Stromal cell of bone marrow (primary cell): ENCODE data around the gene C7orf33.
A peak's percentile ranks its signal among the peaks of the same experiment; 100 is the strongest.

ENCODE experiments used
- DNase-seq: peaks from one replicate; pipeline ENCODE4 v3.0.0-alpha.2; 2012; ENCODE audit warnings: low read depth

Gene C7orf33

GRCh38 chr7:148628011-148628410, 37.4 kb downstream of the C7orf33 start:
- DNase-seq = no peak

- no peak for DNase-seq
Observed at GRCh38 chr7:148630078-148630477, 39.5 kb downstream of the C7orf33 start.

- peak; percentile 24 for DNase-seq
Observed at GRCh38 chr7:148633761-148634160, 43.2 kb downstream of the C7orf33 start.

- DNase-seq = no peak
Observed at GRCh38 chr7:148637094-148637493, 46.5 kb downstream of the C7orf33 start.

DNA sequence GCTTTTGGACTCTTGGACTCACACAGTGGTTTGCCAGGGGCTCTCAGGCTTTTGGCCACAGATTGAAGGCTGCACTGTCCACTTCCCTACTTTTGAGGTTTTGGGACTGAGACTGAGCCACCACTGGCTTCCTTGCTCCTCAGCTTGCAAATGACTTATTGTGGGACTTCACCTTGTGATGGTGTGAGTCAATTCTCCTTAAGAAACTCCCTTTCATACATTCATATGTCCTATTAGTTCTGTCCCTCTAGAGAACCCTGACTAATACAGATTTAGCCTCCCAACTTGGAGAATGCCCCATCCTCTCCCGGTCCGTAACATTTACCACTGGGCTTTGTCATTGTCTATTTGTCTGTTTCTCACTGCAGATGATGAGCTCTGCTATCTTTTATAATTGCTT, 55.3 kb downstream of the C7orf33 start:
- no peak for DNase-seq

DNA sequence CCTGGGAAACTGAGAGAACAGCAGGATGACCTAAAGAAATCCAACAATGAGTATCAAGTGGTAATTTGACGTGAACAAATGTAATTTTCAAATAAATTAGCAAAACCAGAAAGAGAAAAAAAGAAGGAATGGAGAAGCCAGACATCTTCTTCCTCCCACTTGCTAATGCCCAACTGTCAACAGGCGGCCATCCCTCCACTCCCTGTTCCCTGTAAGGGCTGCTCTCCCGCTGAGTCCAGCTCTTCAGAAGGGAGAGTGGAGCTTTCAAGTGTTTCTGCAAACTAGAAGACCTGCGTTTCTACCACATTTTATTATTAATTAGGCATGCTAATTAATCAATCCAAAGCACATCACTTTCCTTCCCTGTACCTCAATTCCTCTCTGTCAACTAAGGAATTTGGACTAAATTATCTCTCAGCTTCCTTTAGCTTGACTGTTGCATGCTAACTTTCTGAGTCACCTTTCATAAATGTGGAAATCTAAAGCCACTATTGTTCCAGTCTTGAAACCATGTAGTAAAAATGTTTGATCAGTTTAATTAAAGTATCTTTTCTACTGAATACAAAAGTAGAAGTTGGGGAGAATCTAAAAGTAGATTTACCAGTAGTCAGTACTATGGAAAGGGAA, 59.8 kb downstream of the C7orf33 start:
- no peak for DNase-seq

DNA sequence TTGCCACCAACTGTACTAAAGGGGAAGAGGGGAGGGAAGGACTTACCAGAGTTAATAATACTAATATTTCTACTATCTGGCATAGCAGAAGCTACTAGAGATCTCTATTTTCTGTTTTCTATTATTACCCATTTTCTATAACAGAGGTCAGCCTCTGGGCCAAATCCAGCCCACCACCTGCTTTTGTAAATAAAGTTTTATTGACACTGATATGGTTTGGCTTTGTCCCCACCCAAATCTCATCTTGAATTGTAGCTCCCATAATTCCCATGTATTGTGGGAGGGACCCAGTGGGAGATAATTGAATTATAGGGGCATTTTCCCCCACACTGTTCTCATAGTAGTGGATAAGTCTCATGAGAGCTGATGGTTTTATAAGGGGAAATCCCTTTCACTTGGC, 62.2 kb downstream of the C7orf33 start:
- DNase-seq = no peak

DNA sequence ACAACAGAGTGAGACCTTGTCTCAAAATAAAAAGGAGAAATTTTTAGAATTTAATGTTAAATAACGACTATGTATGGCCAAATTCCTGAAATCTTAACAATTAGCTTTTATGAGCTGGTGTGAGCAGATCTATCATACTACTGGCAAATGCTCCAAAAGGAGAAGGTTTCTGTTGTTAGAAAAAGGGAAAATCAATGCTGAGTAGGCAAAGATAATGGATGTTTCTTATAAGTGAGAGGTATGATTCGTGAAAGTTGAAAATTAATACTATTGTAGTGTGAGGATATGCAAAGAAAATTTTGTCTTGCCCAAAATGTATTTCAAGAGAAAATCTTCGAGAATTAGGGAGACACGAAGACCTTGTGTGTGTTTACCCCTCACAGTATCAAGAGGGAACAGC, 67.4 kb downstream of the C7orf33 start:
- DNase-seq = no peak

DNA sequence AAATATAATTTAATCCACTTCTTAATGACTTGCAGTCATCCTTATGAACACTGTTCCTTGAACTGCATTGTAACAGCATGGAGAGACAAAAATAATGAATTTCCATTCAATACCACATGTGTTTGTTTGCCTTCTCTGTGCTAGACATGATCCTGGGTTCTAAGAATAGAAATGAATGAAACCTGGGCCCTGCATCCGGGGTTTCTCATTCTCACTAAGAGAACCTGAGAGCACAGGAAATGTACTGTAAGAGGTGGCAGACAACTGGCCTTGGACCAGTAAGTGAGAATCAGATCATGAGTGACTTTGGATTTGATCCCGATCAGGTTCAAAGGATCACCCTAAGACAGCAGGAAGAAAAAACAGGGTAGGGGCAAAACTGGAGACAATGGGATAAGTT, 70.9 kb downstream of the C7orf33 start:
- DNase-seq = no peak

DNA sequence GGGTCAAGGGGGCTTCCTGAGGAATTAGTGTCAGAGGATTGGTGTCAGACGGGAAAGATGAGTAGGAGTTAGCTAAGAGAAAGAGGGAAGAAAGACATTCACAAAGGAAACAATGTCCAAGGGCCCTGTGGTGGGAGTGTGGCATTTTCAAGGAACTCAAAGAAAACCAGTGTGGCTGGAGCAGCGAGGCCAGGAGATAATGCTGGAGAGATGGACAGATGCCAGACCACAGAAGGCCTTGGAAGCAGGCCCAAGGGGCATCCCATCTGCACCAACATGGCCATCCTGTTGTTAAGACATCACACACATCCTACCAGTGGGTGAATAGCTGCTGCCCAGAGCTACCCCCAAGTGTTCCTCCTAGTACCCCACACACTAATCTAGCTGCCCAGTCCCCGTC, 72.1 kb downstream of the C7orf33 start:
- no peak for DNase-seq

- DNase-seq = peak; percentile 94
Observed at GRCh38 chr7:148664324-148664723, 73.8 kb downstream of the C7orf33 start.

GRCh38 chr7:148665221-148665620, 74.7 kb downstream of the C7orf33 start:
- no peak for DNase-seq
